Activated CD4-positive, alpha-beta T cell treated with anti-CD3 and anti-CD28 coated beads, Interleukin-2, amount 50 U/mL, for 1 hour (primary cell): ENCODE measurements around the gene CCDC92.

Experiments used
- DNase-seq: peaks from one replicate; pipeline ENCODE4 v3.0.0-alpha.2; 2020

The CCDC92 gene

DNA sequence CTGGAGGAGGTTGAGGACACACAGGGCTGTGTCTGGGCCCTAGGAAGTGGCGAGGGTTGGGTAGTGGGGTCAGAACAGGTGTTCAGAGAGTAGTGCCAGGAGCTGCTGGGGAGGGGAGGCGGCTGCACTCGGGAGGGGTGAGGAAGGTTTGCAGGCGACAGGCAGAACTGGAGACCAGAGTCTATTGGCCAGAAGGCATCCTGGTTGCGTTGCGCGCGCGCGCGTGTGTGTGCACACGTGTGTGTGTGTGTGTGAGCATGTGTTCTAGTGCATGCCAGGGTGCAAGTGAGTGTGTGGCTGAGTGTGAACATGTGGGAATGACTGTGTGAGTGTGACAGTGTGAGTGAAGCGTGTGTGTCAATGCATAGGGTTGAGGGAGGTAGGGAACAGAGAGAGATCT is 86.4 kb downstream of the CCDC92 start:
- DNase-seq, result no peak
